Activated naive CD4-positive, alpha-beta T cell treated with anti-CD3 and anti-CD28 coated beads, Interleukin-2, amount 50 U/mL, for 24 hours (primary cell): ENCODE results near the gene ZMAT3.
A peak's percentile ranks its signal among the peaks of the same experiment; 100 is the strongest.
"Not testable (repeated sequence)": the region's sequence is repeated elsewhere in the genome, so short reads cannot be mapped to it uniquely, and the experiment has no call there.

Source experiments
- H3K27ac Mint-ChIP-seq: one replicate; pipeline ENCODE4 v1.8.0; 2021; ENCODE audit warnings: mild to moderate bottlenecking, mixed read lengths
- H3K27me3 Mint-ChIP-seq: one replicate; pipeline ENCODE4 v1.8.0; 2021; ENCODE audit warnings: mixed read lengths
- H3K36me3 Mint-ChIP-seq: one replicate; pipeline ENCODE4 v1.8.0; 2021; ENCODE audit warnings: mixed read lengths
- H3K4me1 Mint-ChIP-seq: one replicate; pipeline ENCODE4 v1.8.0; 2021; ENCODE audit warnings: mixed read lengths
- H3K4me3 Mint-ChIP-seq: one replicate; pipeline ENCODE4 v1.8.0; 2021; ENCODE audit warnings: mild to moderate bottlenecking, mixed read lengths
- H3K9me3 Mint-ChIP-seq: one replicate; pipeline ENCODE4 v1.8.0; 2021; ENCODE audit warnings: mixed read lengths

ZMAT3 gene

GRCh38 chr3:179038899-179039251, 32.7 kb downstream of the ZMAT3 start:
- H3K4me1 Mint-ChIP-seq, result peaks cover 26% of the 10 kb centered on the region
- H3K27ac Mint-ChIP-seq, H3K9me3 Mint-ChIP-seq, H3K27me3 Mint-ChIP-seq, H3K4me3 Mint-ChIP-seq: not testable (repeated sequence)
- peaks cover 14% of the 10 kb centered on the region for H3K36me3 Mint-ChIP-seq

GRCh38 chr3:179038216-179038898, 33.3 kb downstream of the ZMAT3 start:
- Mint-ChIP-seq H3K36me3 (peaks cover 14% of the 10 kb centered on the region), H3K4me1 (peaks cover 20% of the 10 kb centered on the region), H3K27me3 (no peaks in the 10 kb centered on the region), H3K4me3 (peak overlapping the region; percentile 53), H3K27ac (peak overlapping the region; percentile 67), H3K9me3 (no peaks in the 10 kb centered on the region)

- H3K27me3 Mint-ChIP-seq, result no peaks in the 10 kb centered on the region
- H3K9me3 Mint-ChIP-seq, result no peaks in the 10 kb centered on the region
- peaks cover 9% of the 10 kb centered on the region for H3K36me3 Mint-ChIP-seq
- H3K4me3 Mint-ChIP-seq, result peak overlapping the region; percentile 53
- peaks cover 20% of the 10 kb centered on the region for H3K4me1 Mint-ChIP-seq
- H3K27ac Mint-ChIP-seq, result peak overlapping the region; percentile 69
Observed at GRCh38 chr3:179037351-179037750, 34.3 kb downstream of the ZMAT3 start.

GRCh38 chr3:179036626-179037300, 34.8 kb downstream of the ZMAT3 start:
- H3K4me3 Mint-ChIP-seq, result peak overlapping the region; percentile 53

GRCh38 chr3:179036226-179036625, 35.4 kb downstream of the ZMAT3 start:
- Mint-ChIP-seq H3K27ac (no peak overlapping the region), H3K4me1 (peaks cover 12% of the 10 kb centered on the region), H3K9me3 (no peaks in the 10 kb centered on the region), H3K4me3 (no peak overlapping the region), H3K27me3 (no peaks in the 10 kb centered on the region), H3K36me3 (peaks cover 6% of the 10 kb centered on the region)

More at GRCh38 chr3:179036626-179037300, 34.8 kb downstream of the ZMAT3 start:
- peak overlapping the region; percentile 69 for H3K27ac Mint-ChIP-seq
- no peaks in the 10 kb centered on the region for H3K9me3 Mint-ChIP-seq
- H3K4me1 Mint-ChIP-seq, result peaks cover 18% of the 10 kb centered on the region
- H3K27me3 Mint-ChIP-seq, result no peaks in the 10 kb centered on the region
- H3K36me3 Mint-ChIP-seq, result peaks cover 9% of the 10 kb centered on the region

- no peaks in the 10 kb centered on the region for H3K9me3 Mint-ChIP-seq
- H3K4me1 Mint-ChIP-seq, result peaks cover 9% of the 10 kb centered on the region
- no peak overlapping the region for H3K4me3 Mint-ChIP-seq
- H3K36me3 Mint-ChIP-seq, result peaks cover 6% of the 10 kb centered on the region
- H3K27ac Mint-ChIP-seq, result no peak overlapping the region
- no peaks in the 10 kb centered on the region for H3K27me3 Mint-ChIP-seq
Observed at GRCh38 chr3:179035232-179035631, 36.4 kb downstream of the ZMAT3 start.

- peaks cover 12% of the 10 kb centered on the region for H3K4me1 Mint-ChIP-seq
- not testable (repeated sequence) for H3K4me3 Mint-ChIP-seq, H3K27ac Mint-ChIP-seq, H3K27me3 Mint-ChIP-seq, H3K36me3 Mint-ChIP-seq, H3K9me3 Mint-ChIP-seq
Observed at GRCh38 chr3:179033304-179033657, 38.3 kb downstream of the ZMAT3 start.

GRCh38 chr3:179032454-179033303, 38.9 kb downstream of the ZMAT3 start:
- H3K36me3 Mint-ChIP-seq, H3K27ac Mint-ChIP-seq, H3K27me3 Mint-ChIP-seq, H3K4me3 Mint-ChIP-seq, H3K9me3 Mint-ChIP-seq: not testable (repeated sequence)
- peaks cover 18% of the 10 kb centered on the region for H3K4me1 Mint-ChIP-seq

GRCh38 chr3:179029096-179029495, 42.5 kb downstream of the ZMAT3 start:
- H3K4me3 Mint-ChIP-seq, result no peak overlapping the region
- no peaks in the 10 kb centered on the region for H3K9me3 Mint-ChIP-seq
- peaks cover 35% of the 10 kb centered on the region for H3K4me1 Mint-ChIP-seq
- no peak overlapping the region for H3K27ac Mint-ChIP-seq
- H3K27me3 Mint-ChIP-seq, result no peaks in the 10 kb centered on the region
- H3K36me3 Mint-ChIP-seq, result peaks cover 3% of the 10 kb centered on the region

- peaks cover 39% of the 10 kb centered on the region for H3K4me1 Mint-ChIP-seq
- no peaks in the 10 kb centered on the region for H3K27me3 Mint-ChIP-seq
- no peak overlapping the region for H3K4me3 Mint-ChIP-seq
- H3K27ac Mint-ChIP-seq, result peak overlapping the region; percentile 99
- H3K9me3 Mint-ChIP-seq, result no peaks in the 10 kb centered on the region
- peaks cover 6% of the 10 kb centered on the region for H3K36me3 Mint-ChIP-seq
Observed at GRCh38 chr3:179028408-179028807, 43.2 kb downstream of the ZMAT3 start.

- H3K4me1 Mint-ChIP-seq, result peaks cover 39% of the 10 kb centered on the region
- H3K9me3 Mint-ChIP-seq, result no peaks in the 10 kb centered on the region
- peak overlapping the region; percentile 76 for H3K4me3 Mint-ChIP-seq
- no peaks in the 10 kb centered on the region for H3K27me3 Mint-ChIP-seq
- H3K27ac Mint-ChIP-seq, result peak overlapping the region; percentile 99
- peaks cover 6% of the 10 kb centered on the region for H3K36me3 Mint-ChIP-seq
Observed at GRCh38 chr3:179027326-179027900, 44.2 kb downstream of the ZMAT3 start.

GRCh38 chr3:179026636-179027035, 45.0 kb downstream of the ZMAT3 start:
- Mint-ChIP-seq H3K4me1 (peaks cover 42% of the 10 kb centered on the region), H3K4me3 (no peak overlapping the region), H3K27me3 (no peaks in the 10 kb centered on the region), H3K36me3 (peaks cover 6% of the 10 kb centered on the region), H3K27ac (peak overlapping the region; percentile 99), H3K9me3 (no peaks in the 10 kb centered on the region)

GRCh38 chr3:179021119-179021903, 50.3 kb downstream of the ZMAT3 start:
- no peaks in the 10 kb centered on the region for H3K9me3 Mint-ChIP-seq
- H3K27me3 Mint-ChIP-seq, result no peaks in the 10 kb centered on the region
- H3K4me1 Mint-ChIP-seq, result peaks cover 51% of the 10 kb centered on the region
- H3K4me3 Mint-ChIP-seq, result peak overlapping the region; percentile 63
- H3K36me3 Mint-ChIP-seq, result peaks cover 3% of the 10 kb centered on the region
- H3K27ac Mint-ChIP-seq, result peak overlapping the region; percentile 86

GRCh38 chr3:179020112-179020511, 51.5 kb downstream of the ZMAT3 start:
- no peaks in the 10 kb centered on the region for H3K27me3 Mint-ChIP-seq
- peak overlapping the region; percentile 86 for H3K27ac Mint-ChIP-seq
- peaks cover 3% of the 10 kb centered on the region for H3K36me3 Mint-ChIP-seq
- peaks cover 61% of the 10 kb centered on the region for H3K4me1 Mint-ChIP-seq
- no peak overlapping the region for H3K4me3 Mint-ChIP-seq
- no peaks in the 10 kb centered on the region for H3K9me3 Mint-ChIP-seq

- Mint-ChIP-seq H3K9me3 (no peaks in the 10 kb centered on the region), H3K36me3 (peaks cover under 1% of the 10 kb centered on the region), H3K27ac (no peak overlapping the region), H3K4me3 (no peak overlapping the region), H3K27me3 (no peaks in the 10 kb centered on the region), H3K4me1 (peaks cover 54% of the 10 kb centered on the region)
Observed at GRCh38 chr3:179018808-179019207, 52.8 kb downstream of the ZMAT3 start.
